ENCODE results near the gene VTI1A. TPM values are rescaled to one million over a fixed set of nuclear protein-coding genes. Genes with fewer than 3 reads are reported as not detected.

The VTI1A gene
- total RNA-seq, 6 experiments from 2014 or later = 11.2 to 26.2 (median 12.3) TPM

GRCh38 chr10:112475575-112476218, 28.7 kb downstream of the VTI1A start:
- TF ChIP-seq POLR2A (IDR thresholded peaks at IDR 0.05) (no peak), CTCF (IDR thresholded peaks at IDR 0.05) (peak; percentile 44 to 64 (median 56))
- WGBS (ENCODE audit: insufficient coverage, low coverage, low lambda C conversion rate, missing lambda C conversion rate) = 32% methylated on average over 3 of the region's 3 CpGs
- peaks cover 0 to 15% (median 2%) of the 10 kb centered on the region in 4 donors for H3K4me1 ChIP-seq

GRCh38 chr10:112481602-112482001, 34.6 kb downstream of the VTI1A start:
- intact Hi-C loops (cut with DNase I) = no loop called here
- H3K4me1 ChIP-seq = no peaks in the 10 kb centered on the region
- ATAC-seq = no peak
- no peaks in the 10 kb centered on the region for H3K27me3 ChIP-seq
- no peaks in the 10 kb centered on the region for H3K9me3 ChIP-seq
- no peak for DNase-seq
- WGBS (ENCODE audit: insufficient coverage, low coverage, low lambda C conversion rate, missing lambda C conversion rate) = 61% methylated on average over 3 of the region's 3 CpGs
- no peak overlapping the region for H3K4me3 ChIP-seq
- no peaks in the 10 kb centered on the region for H3K36me3 ChIP-seq
- H3K27ac ChIP-seq = no peak overlapping the region
- TF ChIP-seq CTCF (IDR thresholded peaks at IDR 0.05) (no peak), POLR2A (IDR thresholded peaks at IDR 0.05) (no peak)

More at GRCh38 chr10:112475575-112476218, 28.7 kb downstream of the VTI1A start:
- Histone ChIP-seq H3K9me3 (no peaks in the 10 kb centered on the region), H3K36me3 (no peaks in the 10 kb centered on the region), H3K27me3 (no peaks in the 10 kb centered on the region), H3K27ac (no peak overlapping the region), H3K4me3 (no peak overlapping the region)
- intact Hi-C loops (cut with DNase I) = loop anchor here in 1 of 2 donors (10.0 kb wide), 1 partner anchor 909 kb away; no protein-coding TSS in a partner anchor
- ATAC-seq (peak; percentile 38 to 63 (median 49)), DNase-seq (no peak)

GRCh38 chr10:112484399-112484798, 37.4 kb downstream of the VTI1A start:
- Histone ChIP-seq H3K27me3 (no peaks in the 10 kb centered on the region), H3K4me3 (no peak overlapping the region), H3K27ac (no peak overlapping the region), H3K36me3 (no peaks in the 10 kb centered on the region), H3K9me3 (no peaks in the 10 kb centered on the region), H3K4me1 (no peaks in the 10 kb centered on the region)
- no peak for DNase-seq
- ATAC-seq = no peak
- 84% methylated on average over 2 of the region's 2 CpGs for WGBS (ENCODE audit: insufficient coverage, low coverage, low lambda C conversion rate, missing lambda C conversion rate)
- intact Hi-C loops (cut with DNase I) = no loop called here
- TF ChIP-seq CTCF (IDR thresholded peaks at IDR 0.05) (no peak), POLR2A (IDR thresholded peaks at IDR 0.05) (no peak)

- Histone ChIP-seq H3K36me3 (no peaks in the 10 kb centered on the region), H3K9me3 (no peaks in the 10 kb centered on the region), H3K4me3 (no peak overlapping the region), H3K4me1 (no peaks in the 10 kb centered on the region), H3K27ac (no peak overlapping the region), H3K27me3 (no peaks in the 10 kb centered on the region)
- TF ChIP-seq POLR2A (IDR thresholded peaks at IDR 0.05) = no peak
- no peak for TF ChIP-seq CTCF (IDR thresholded peaks at IDR 0.05)
- no peak for ATAC-seq
- intact Hi-C loops (cut with DNase I) = no loop called here
- DNase-seq = no peak
Measured at GRCh38 chr10:112487964-112488363, 40.9 kb downstream of the VTI1A start.
